ENCODE data around the gene POLN. TPM values are rescaled to one million over a fixed set of nuclear protein-coding genes. Genes with fewer than 3 reads are reported as not detected.

POLN gene
- total RNA-seq, 4 donors from 2014 or later, result 0.91 to 8.0 (median 1.2) TPM

DNA sequence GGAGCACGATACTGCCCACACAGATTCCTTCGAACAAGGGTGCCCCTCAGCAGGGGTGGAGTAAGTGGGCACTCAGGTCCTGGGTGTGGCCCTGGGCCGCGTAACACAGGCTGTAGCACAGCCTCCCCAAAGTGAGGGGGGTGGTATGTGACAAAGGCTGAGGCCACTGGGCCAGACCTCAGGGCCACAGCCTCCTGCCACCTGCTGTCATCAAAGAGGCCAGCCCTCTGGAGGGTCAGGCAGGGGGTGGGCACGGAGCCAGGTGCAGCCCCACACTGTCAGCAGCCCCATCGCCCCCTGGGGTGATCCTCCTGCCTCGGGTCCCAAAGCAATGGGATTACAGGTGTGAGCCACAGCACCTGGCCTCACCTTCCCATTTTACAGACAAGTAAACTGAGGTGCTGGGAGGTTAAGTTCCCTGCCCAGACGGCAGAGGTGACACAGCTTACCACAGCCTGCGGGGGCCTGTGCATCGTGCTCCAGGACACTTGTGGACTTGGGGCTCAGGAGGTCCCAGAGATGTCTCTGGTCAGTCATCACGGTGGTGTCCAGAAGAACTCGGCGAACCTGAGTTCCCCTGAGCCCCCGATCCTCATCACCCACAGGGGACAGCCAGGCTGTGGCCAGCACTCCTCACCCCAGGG, 47.5 kb upstream of the POLN start:
- WGBS, result 90% methylated on average over 7 of the region's 14 CpGs
- no peak for TF ChIP-seq POLR2AphosphoS5 (IDR thresholded peaks at IDR 0.05)
- TF ChIP-seq, protein P1, sequence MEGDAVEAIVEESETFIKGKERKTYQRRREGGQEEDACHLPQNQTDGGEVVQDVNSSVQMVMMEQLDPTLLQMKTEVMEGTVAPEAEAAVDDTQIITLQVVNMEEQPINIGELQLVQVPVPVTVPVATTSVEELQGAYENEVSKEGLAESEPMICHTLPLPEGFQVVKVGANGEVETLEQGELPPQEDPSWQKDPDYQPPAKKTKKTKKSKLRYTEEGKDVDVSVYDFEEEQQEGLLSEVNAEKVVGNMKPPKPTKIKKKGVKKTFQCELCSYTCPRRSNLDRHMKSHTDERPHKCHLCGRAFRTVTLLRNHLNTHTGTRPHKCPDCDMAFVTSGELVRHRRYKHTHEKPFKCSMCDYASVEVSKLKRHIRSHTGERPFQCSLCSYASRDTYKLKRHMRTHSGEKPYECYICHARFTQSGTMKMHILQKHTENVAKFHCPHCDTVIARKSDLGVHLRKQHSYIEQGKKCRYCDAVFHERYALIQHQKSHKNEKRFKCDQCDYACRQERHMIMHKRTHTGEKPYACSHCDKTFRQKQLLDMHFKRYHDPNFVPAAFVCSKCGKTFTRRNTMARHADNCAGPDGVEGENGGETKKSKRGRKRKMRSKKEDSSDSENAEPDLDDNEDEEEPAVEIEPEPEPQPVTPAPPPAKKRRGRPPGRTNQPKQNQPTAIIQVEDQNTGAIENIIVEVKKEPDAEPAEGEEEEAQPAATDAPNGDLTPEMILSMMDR (IDR thresholded peaks at IDR 0.05), result no peak
- no peak for TF ChIP-seq POLR2A (IDR thresholded peaks at IDR 0.05)
- no peak for TF ChIP-seq EP300 (IDR thresholded peaks at IDR 0.05)

DNA sequence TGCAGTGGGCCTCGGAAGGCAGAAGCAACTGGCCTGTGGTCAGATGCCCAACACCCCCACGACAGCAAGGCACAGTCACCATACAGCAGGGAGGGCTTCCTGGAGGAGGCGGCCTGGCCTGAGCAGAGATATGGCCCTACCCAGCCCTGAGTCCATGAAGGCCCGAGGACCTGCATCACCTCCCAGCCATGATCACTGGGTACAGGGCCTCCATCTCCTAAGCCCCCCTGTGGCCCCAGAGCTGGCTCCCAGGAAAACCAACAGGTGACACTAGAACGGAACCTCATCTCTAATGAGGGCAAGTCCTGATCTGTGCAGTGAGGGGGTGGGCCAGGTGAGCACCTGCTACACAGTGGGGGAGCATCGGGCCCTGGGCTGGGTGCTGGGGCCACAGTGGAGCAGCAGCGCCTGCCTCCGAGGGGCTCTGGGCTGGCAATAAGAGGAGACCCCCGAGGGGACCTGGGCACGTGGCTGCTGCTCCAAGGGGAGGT, 46.2 kb upstream of the POLN start:
- Histone ChIP-seq H3K9me3 (no peaks in the 10 kb centered on the region), H3K27me3 (no peaks in the 10 kb centered on the region), H3K27ac (no peak overlapping the region), H3K4me3 (no peak overlapping the region), H3K36me3 (no peaks in the 10 kb centered on the region), H3K4me1 (peaks cover 6% of the 10 kb centered on the region)
- no peak for TF ChIP-seq POLR2AphosphoS5 (IDR thresholded peaks at IDR 0.05)
- no peak for TF ChIP-seq EP300 (IDR thresholded peaks at IDR 0.05)
- TF ChIP-seq, protein P1 (IDR thresholded peaks at IDR 0.05), result no peak
- no peak for TF ChIP-seq POLR2A (IDR thresholded peaks at IDR 0.05)
- WGBS, result 81% methylated on average over 6 of the region's 10 CpGs
- peak; percentile 57 to 72 for DNase-seq (ENCODE audit: low spot score in 2 of 2)

More for the DNA sequence above, 47.5 kb upstream of the POLN start:
- no peak overlapping the region for H3K4me3 ChIP-seq
- H3K27ac ChIP-seq, result no peak overlapping the region
- no peaks in the 10 kb centered on the region for H3K9me3 ChIP-seq
- H3K36me3 ChIP-seq, result no peaks in the 10 kb centered on the region
- H3K4me1 ChIP-seq, result peaks cover 6% of the 10 kb centered on the region
- no peaks in the 10 kb centered on the region for H3K27me3 ChIP-seq
- DNase-seq (ENCODE audit: low spot score in 2 of 2), result peak; percentile 53 to 69

DNA sequence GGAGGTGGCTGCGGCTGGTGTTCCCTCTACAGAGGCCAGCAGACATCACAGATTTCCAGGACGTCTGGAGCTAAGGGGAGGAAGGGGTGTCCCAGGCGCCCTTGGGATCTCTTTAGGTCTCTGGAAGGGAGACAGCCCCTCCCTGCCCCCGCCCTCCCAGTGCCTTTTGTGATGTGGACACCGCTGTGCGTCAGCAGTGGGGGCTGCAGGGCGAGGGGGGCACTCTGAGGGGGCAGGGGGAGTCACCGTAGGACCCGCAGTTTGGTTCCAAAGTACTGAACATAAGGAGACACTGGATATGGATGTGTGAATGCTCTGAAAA, 45.6 kb upstream of the POLN start:
- H3K9me3 ChIP-seq, result no peaks in the 10 kb centered on the region
- no peak overlapping the region for H3K27ac ChIP-seq
- H3K36me3 ChIP-seq, result no peaks in the 10 kb centered on the region
- 91% methylated on average over 8 of the region's 9 CpGs for WGBS
- no peak for TF ChIP-seq EP300 (IDR thresholded peaks at IDR 0.05)
- TF ChIP-seq POLR2AphosphoS5 (IDR thresholded peaks at IDR 0.05), result no peak
- no peak for TF ChIP-seq POLR2A (IDR thresholded peaks at IDR 0.05)
- TF ChIP-seq, protein P1 (IDR thresholded peaks at IDR 0.05), result no peak
- DNase-seq (ENCODE audit: low spot score in 2 of 2), result peak in 1 of 2 donors; percentile 50
- H3K4me1 ChIP-seq, result peaks cover 4% of the 10 kb centered on the region
- no peak overlapping the region for H3K4me3 ChIP-seq
- H3K27me3 ChIP-seq, result no peaks in the 10 kb centered on the region

DNA sequence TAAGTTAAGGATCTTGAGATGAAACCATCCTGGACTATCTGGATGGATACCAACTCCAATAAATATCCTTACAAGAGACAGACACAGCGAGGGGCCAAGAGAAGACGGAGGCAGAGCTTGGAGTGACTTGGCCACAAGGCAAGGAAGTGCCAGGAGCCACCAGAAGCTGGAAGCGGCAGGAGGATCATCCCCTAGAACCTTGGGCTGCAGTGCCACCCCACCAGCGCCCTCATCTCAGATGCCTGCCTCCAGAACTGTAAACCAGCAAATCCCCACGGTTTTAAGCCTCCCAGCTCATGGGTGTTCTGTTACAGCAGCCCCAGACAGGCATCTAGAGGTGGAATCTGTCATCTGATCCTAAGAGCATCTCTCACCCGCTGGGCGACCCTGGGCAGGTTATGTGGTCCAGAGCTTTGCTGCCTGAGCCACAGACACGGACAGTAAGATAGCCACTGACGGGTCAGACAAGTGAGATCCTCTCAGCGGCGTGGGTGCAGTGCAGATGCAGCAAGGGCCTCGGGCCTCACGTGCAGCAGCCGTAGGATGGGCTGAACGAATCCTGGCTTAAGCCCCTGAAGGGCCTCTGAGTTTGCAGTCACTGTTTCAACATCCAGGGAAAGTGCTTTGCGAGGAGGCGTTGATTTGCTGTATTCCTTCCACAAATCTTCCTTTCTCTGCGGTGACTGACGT, 45.1 kb upstream of the POLN start:
- no peak for TF ChIP-seq POLR2A (IDR thresholded peaks at IDR 0.05)
- no peak for TF ChIP-seq EP300 (IDR thresholded peaks at IDR 0.05)
- TF ChIP-seq POLR2AphosphoS5 (IDR thresholded peaks at IDR 0.05), result no peak
- TF ChIP-seq, protein P1 (IDR thresholded peaks at IDR 0.05), result no peak
- H3K9me3 ChIP-seq, result no peaks in the 10 kb centered on the region

DNA sequence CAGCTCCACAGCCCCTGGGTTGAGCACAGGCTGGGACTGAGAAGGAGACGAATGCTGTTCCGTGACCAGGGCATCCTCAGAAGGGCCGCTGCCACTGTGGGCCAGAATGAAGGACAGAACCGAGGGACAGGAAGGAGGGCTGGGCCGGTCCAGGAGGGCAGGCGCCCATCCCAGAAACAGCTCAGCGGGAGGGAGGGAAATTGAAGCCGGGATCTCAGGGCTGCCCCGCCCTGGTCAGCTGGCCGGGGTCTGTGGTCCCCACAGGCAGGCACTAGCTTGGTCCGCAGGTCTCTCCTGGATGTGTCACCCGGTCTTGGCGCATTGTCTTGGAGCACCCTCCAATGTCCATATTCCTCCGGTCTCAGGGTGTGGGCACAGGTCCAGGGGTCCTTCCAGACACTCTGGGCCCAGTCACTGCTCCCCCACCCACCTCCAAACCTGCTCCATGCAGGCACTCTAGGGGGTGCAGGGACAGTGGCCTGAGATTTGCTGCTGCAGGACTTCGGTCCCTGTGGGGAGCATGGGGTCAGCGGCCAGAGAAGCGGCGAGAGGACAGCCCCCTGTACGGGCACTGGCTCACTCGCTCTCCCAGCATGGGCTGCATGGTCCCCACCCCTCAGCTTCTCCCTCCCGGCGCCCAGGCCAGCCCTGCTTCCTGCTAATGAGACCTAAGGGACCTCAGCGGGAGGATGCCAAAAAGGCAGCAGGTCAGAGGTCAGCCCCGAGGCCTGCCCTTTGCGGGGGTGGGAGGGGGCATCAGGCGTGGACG, 43.9 kb upstream of the POLN start:
- DNase-seq (ENCODE audit: low spot score in 2 of 2), result peak in 1 of 2 donors; percentile 45
- 82% methylated on average over 21 of the region's 27 CpGs for WGBS
- Histone ChIP-seq H3K27ac (no peak overlapping the region), H3K9me3 (no peaks in the 10 kb centered on the region), H3K36me3 (no peaks in the 10 kb centered on the region), H3K4me1 (no peaks in the 10 kb centered on the region), H3K27me3 (no peaks in the 10 kb centered on the region), H3K4me3 (no peak overlapping the region)
- no peak for TF ChIP-seq POLR2AphosphoS5 (IDR thresholded peaks at IDR 0.05)
- no peak for TF ChIP-seq POLR2A (IDR thresholded peaks at IDR 0.05)
- TF ChIP-seq EP300 (IDR thresholded peaks at IDR 0.05), result no peak
- TF ChIP-seq, protein P1 (IDR thresholded peaks at IDR 0.05), result no peak

More for the DNA sequence above, 45.1 kb upstream of the POLN start:
- DNase-seq (ENCODE audit: low spot score in 2 of 2), result peak; percentile 44 to 72
- no peaks in the 10 kb centered on the region for H3K4me1 ChIP-seq
- WGBS, result 87% methylated on average over 16 of the region's 19 CpGs
- H3K27ac ChIP-seq, result no peak overlapping the region
- no peaks in the 10 kb centered on the region for H3K27me3 ChIP-seq
- no peak overlapping the region for H3K4me3 ChIP-seq
- no peaks in the 10 kb centered on the region for H3K36me3 ChIP-seq
